ENCODE data around the gene DACT3. TPM values are rescaled to one million over a fixed set of nuclear protein-coding genes. Genes with fewer than 3 reads are reported as not detected.

The DACT3 gene
- total RNA-seq, 1 experiment from 2014 or later, result 1.0 TPM

DNA sequence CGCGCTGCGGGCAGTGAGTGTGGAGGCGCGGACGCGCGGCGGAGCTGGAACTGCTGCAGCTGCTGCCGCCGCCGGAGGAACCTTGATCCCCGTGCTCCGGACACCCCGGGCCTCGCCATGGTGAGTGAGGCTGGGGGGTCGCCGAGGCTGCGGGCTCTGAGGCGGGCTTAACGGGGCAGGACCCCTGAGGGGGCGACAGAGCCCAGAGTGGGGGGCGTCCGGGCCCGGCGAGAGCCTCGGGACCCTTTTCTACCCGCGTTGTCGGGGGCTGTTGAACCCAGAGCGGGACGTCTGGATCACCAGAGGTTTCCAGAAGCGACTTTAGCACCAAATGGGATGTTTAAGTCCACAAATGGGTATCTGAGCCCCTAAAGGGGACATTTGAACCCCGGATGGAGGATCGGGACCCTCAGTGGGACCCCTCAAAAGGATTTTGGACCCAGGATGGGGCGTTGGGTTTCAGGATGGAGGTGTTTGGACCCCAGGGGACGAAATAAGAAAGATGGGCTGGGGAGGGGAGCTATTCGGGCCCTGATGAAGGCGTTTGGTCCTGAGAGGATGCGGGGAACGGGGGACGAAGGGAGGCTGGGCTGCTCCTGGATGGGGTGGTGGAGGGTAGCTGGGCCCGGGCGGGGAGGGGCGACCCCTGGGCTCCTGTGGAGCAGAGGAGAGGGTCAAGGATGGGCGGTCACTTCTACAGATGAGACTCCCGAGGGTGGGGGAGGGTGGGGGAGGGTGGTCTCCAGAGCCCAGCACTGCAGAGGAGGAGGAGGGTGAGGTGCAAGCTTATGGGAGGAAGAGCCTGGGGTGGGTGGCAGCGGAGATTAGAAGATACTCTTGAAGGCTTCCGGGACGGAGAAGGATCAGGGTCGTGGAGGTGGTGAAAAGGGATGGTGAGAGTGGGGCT, 59.4 kb downstream of the DACT3 start, which contains the start of gene CALM3:
CALM3 (plus strand) TSS at position 13 of the 907 bp plus-strand sequence; CDS start at position 118, 105 bp downstream.
- H3K4me3 ChIP-seq (ENCODE audit: low read depth in 2 of 2, low read length in 2 of 2), result peak within 1 kb of the TSS; percentile 98 to 99
- no peaks in the 10 kb centered on the region for H3K27me3 ChIP-seq (ENCODE audit: control insufficient read depth, insufficient read depth, low read length)
- peaks cover 3% of the 10 kb centered on the region; the same call in 1 of the 2 replicates for H3K9me3 ChIP-seq (ENCODE audit: control insufficient read depth, insufficient read depth, low read depth, low read length)
- DNase-seq (ENCODE audit: low read depth, low spot score), result no peak
- intact Hi-C loops (cut with micrococcal nuclease; ENCODE audit: unreplicated experiment) (no loop called here), in situ Hi-C loops (cut with HindIII; ENCODE audit: low pct_unique_long_range_greater_than_20kb, low sequenced_read_pairs) (no loop called here)
- no peaks in the 10 kb centered on the region; the same call in 1 of the 2 replicates for H3K36me3 ChIP-seq (ENCODE audit: control insufficient read depth, insufficient read depth, low read length)
- ChIA-PET POLR2A (interaction anchor here (0.7 kb wide), 1 partner anchor 835 kb away, joined by 14 read pairs; no protein-coding TSS in a partner anchor), CTCF (interaction anchor here (0.7 kb wide), 1 partner anchor 91 kb away, joined by 3 read pairs; no protein-coding TSS in a partner anchor)
- TF ChIP-seq REST (IDR thresholded peaks at IDR 0.05; ENCODE audit: insufficient read depth in 1 of 2, low read depth in 2 of 2, low read length in 1 of 2), result no peak
- no peak for TF ChIP-seq TCF7L2 (IDR thresholded peaks at IDR 0.05; ENCODE audit: low read depth, low read length)
- no peak for TF ChIP-seq SIN3A (IDR thresholded peaks at IDR 0.05; ENCODE audit: borderline replicate concordance, insufficient read depth, low read depth, low read length)
- TF ChIP-seq POLR2AphosphoS5 (IDR thresholded peaks at IDR 0.05; ENCODE audit: low read depth, low read length), result no peak
- TF ChIP-seq CTCF (IDR thresholded peaks at IDR 0.05), result no peak
- ATAC-seq, result no peak
- H3K4me1 ChIP-seq (ENCODE audit: control insufficient read depth, insufficient read depth, low read length), result peaks cover 14% of the 10 kb centered on the region
- TSS peak; percentile 87 for BruUV-seq (replicated peaks)
- peak within 1 kb of the TSS; percentile 96 for H3K27ac ChIP-seq (ENCODE audit: low read length)

- ATAC-seq, result peak; percentile 94
- intact Hi-C loops (cut with micrococcal nuclease; ENCODE audit: unreplicated experiment), result no loop called here
- no peaks in the 10 kb centered on the region for H3K27me3 ChIP-seq (ENCODE audit: control insufficient read depth, insufficient read depth, low read length)
- TF ChIP-seq REST (IDR thresholded peaks at IDR 0.05; ENCODE audit: insufficient read depth in 1 of 2, low read depth in 2 of 2, low read length in 1 of 2) (0 out of 4 replicates have a peak, but pooled peaks of 1 of the 2 experiments have one; percentile 10), CTCF (IDR thresholded peaks at IDR 0.05) (no peak), SIN3A (IDR thresholded peaks at IDR 0.05; ENCODE audit: borderline replicate concordance, insufficient read depth, low read depth, low read length) (0 out of 2 replicates have a peak, but pooled peaks have one; percentile 28), POLR2AphosphoS5 (IDR thresholded peaks at IDR 0.05; ENCODE audit: low read depth, low read length) (peak; percentile 59)
- H3K9me3 ChIP-seq (ENCODE audit: control insufficient read depth, insufficient read depth, low read depth, low read length), result peaks cover 3% of the 10 kb centered on the region; the same call in 1 of the 2 replicates
- H3K4me1 ChIP-seq (ENCODE audit: control insufficient read depth, insufficient read depth, low read length), result peaks cover 14% of the 10 kb centered on the region
- in situ Hi-C loops (cut with HindIII; ENCODE audit: low pct_unique_long_range_greater_than_20kb, low sequenced_read_pairs), result no loop called here
- BruUV-seq (replicated peaks), result TSS peak; percentile 90
- DNase-seq (ENCODE audit: low read depth, low spot score), result peak; percentile 78
- POLR2A ChIA-PET, result interaction anchor here (0.7 kb wide), 1 partner anchor 206 kb away, joined by 9 read pairs; no protein-coding TSS in a partner anchor
- peak overlapping the region; percentile 98 to 99 for H3K4me3 ChIP-seq (ENCODE audit: low read depth in 2 of 2, low read length in 2 of 2)
- H3K27ac ChIP-seq (ENCODE audit: low read length), result peak overlapping the region; percentile 95
- no peaks in the 10 kb centered on the region; the same call in 1 of the 2 replicates for H3K36me3 ChIP-seq (ENCODE audit: control insufficient read depth, insufficient read depth, low read length)
- CTCF ChIA-PET, result interaction anchor here (0.6 kb wide), 1 partner anchor 30 kb away, joined by 3 read pairs; no protein-coding TSS in a partner anchor
Measured at GRCh38 chr19:46600384-46601317, 60.3 kb downstream of the DACT3 start.
